Neural progenitor cell (in vitro differentiated cells): Measurements from ENCODE around the gene PRKCA. TPM values are rescaled to one million over a fixed set of nuclear protein-coding genes. Genes with fewer than 3 reads are reported as not detected.

Experiments used
- DNase-seq: peaks from one replicate; pipeline ENCODE4 v3.0.0-alpha.2; 2016; ENCODE audit warnings: low spot score
- H2AFZ ChIP-seq: fragments of 200-600 bp; sonication (generic); replicated peaks from 2 replicates; pipeline ENCODE4 v1.6.1; 2016; ENCODE audit warnings: antibody characterized with exemption
- H3F3A ChIP-seq: fragments of 200-600 bp; sonication (generic); 2 replicates; pipeline ENCODE4 v1.6.1; 2016; ENCODE audit warnings: antibody characterized with exemption, low read depth
- H3K27ac ChIP-seq: fragments of 200-600 bp; sonication (generic); 2 replicates; pipeline ENCODE4 v1.5.1; 2016; ENCODE audit warnings: mild to moderate bottlenecking
- H3K27me3 ChIP-seq: fragments of 200-600 bp; sonication (generic); 2 replicates; pipeline ENCODE4 v1.6.1; 2016; ENCODE audit warnings: mild to moderate bottlenecking, moderate library complexity
- H3K36me3 ChIP-seq: fragments of 200-600 bp; sonication (generic); 2 replicates; pipeline ENCODE4 v1.5.1; 2016
- H3K4me1 ChIP-seq: fragments of 200-600 bp; sonication (generic); 2 replicates; pipeline ENCODE4 v1.6.1; 2016; ENCODE audit warnings: mixed run types
- H3K4me2 ChIP-seq: fragments of 200-600 bp; sonication (generic); 2 replicates; pipeline ENCODE4 v1.6.1; 2016
- H3K4me3 ChIP-seq: fragments of 200-600 bp; sonication (generic); 2 replicates; pipeline ENCODE4 v1.5.1; 2016
- H3K79me2 ChIP-seq: fragments of 200-600 bp; sonication (generic); 2 replicates; pipeline ENCODE4 v1.6.1; 2016; ENCODE audit warnings: low read depth
- H3K9ac ChIP-seq: fragments of 200-600 bp; sonication (generic); 2 replicates; pipeline ENCODE4 v1.6.1; 2016
- H3K9me3 ChIP-seq: fragments of 200-600 bp; sonication (generic); 2 replicates; pipeline ENCODE4 v1.5.1; 2016; ENCODE audit warnings: low read depth
- H4K20me1 ChIP-seq: fragments of 200-600 bp; sonication (generic); 2 replicates; pipeline ENCODE4 v1.6.1; 2016; ENCODE audit warnings: low read depth
- H3K27ac Mint-ChIP-seq: 3 replicates; pipeline ENCODE4 v1.8.0; 2021; ENCODE audit warnings: mixed read lengths
- H3K27me3 Mint-ChIP-seq: 2 replicates; pipeline ENCODE4 v1.8.0; 2022; ENCODE audit warnings: low read depth, mild to moderate bottlenecking, inconsistent platforms, moderate library complexity, mixed read lengths; ENCODE audit not compliant: insufficient read depth
- H3K36me3 Mint-ChIP-seq: 3 replicates; pipeline ENCODE4 v1.8.0; 2021; ENCODE audit warnings: mixed read lengths
- H3K4me1 Mint-ChIP-seq: 3 replicates; pipeline ENCODE4 v1.8.0; 2021; ENCODE audit warnings: mixed read lengths
- H3K4me3 Mint-ChIP-seq: 3 replicates; pipeline ENCODE4 v1.8.0; 2021; ENCODE audit warnings: mild to moderate bottlenecking, moderate library complexity, mixed read lengths
- H3K9me3 Mint-ChIP-seq: 3 replicates; pipeline ENCODE4 v1.8.0; 2020; ENCODE audit warnings: mixed read lengths
- CTCF ChIP-seq: fragments of 200-600 bp; sonication (generic); IDR thresholded peaks from 2 replicates; pipeline ENCODE4 v1.5.1; 2017; ENCODE audit warnings: antibody characterized with exemption, mild to moderate bottlenecking
- EZH2 ChIP-seq: fragments of 200-600 bp; sonication (generic); IDR thresholded peaks from 2 replicates; pipeline ENCODE4 v1.6.1; 2017; ENCODE audit warnings: antibody characterized with exemption, mild to moderate bottlenecking, moderate library complexity
- EZH2phosphoT487 ChIP-seq: fragments of 200-600 bp; sonication (generic); IDR thresholded peaks from 2 replicates; pipeline ENCODE4 v1.6.1; 2017; ENCODE audit warnings: antibody characterized with exemption
- total RNA-seq: library from RNA; depleted of rRNA; stranded (reverse); fragments of >200 nt; gene quantifications from 2 replicates; pipeline ENCODE4 v1.2.3, GENCODE V29; 2015; ENCODE audit warnings: low replicate concordance

Gene PRKCA
- total RNA-seq, 1 donor from 2014 or later: 2.1 TPM

- Mint-ChIP-seq H3K4me1 (peaks cover 12% of the 10 kb centered on the region), H3K9me3 (peaks cover 7% of the 10 kb centered on the region), H3K4me3 (no peak overlapping the region), H3K27me3 (peaks cover 2% of the 10 kb centered on the region), H3K27ac (no peak overlapping the region), H3K36me3 (peaks cover 5% of the 10 kb centered on the region)
- no peaks in the 10 kb centered on the region for H3K9me3 ChIP-seq
- no peaks in the 10 kb centered on the region for H3K27me3 ChIP-seq
- no peaks in the 10 kb centered on the region for H3K4me1 ChIP-seq
- H4K20me1 ChIP-seq: no peaks in the 10 kb centered on the region
- no peak overlapping the region for H3K9ac ChIP-seq
- H3K79me2 ChIP-seq: no peaks in the 10 kb centered on the region
- H2AFZ ChIP-seq: no peak overlapping the region
- TF ChIP-seq EZH2phosphoT487 (no peak), EZH2 (no peak), CTCF (no peak)
- H3K4me2 ChIP-seq: no peak overlapping the region
- no peaks in the 10 kb centered on the region for H3K36me3 ChIP-seq
- H3F3A ChIP-seq: no peaks in the 10 kb centered on the region
- no peak overlapping the region for H3K27ac ChIP-seq
- no peak for DNase-seq
- H3K4me3 ChIP-seq: no peak overlapping the region
Measured at GRCh38 chr17:66459811-66460270, 157.4 kb downstream of the PRKCA start.

GRCh38 chr17:66460558-66460957 is 158.1 kb downstream of the PRKCA start:
- H3K9ac ChIP-seq: no peak overlapping the region
- H3K9me3 Mint-ChIP-seq: peaks cover 7% of the 10 kb centered on the region

DNA sequence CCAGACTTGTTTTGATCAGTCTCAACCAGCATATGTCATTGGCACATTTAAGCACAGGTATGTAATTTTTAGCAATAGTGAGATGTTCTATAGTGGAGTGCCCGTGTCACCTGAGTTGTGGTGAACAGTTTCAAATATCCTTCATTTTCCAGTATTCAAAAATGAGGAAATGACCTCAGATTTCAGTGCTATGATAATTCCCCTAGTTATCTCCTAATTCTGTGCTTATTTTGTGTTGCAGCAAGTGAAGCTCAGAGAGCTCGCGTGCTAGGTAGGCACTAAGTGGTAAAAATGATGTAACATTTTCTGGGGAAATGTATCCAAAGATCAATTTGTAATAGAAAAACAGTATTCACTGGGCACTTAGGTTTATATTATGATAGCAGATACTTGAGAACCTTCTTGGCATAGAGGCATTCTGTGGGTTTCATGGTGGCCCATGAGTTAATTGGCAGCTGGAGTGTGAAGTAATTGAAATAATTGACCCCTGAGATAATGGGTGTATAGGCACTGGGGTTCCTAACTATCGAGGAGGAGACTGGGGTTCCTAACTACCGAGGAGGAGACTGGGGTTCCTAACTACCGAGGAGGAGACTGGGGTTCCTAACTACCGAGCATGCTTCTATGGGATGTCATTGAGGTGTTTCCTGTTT is 159.1 kb downstream of the PRKCA start:
- H3K27ac ChIP-seq: no peak overlapping the region
- H3K27me3 ChIP-seq: no peaks in the 10 kb centered on the region
- Mint-ChIP-seq H3K9me3 (peaks cover 7% of the 10 kb centered on the region), H3K4me1 (peaks cover 22% of the 10 kb centered on the region), H3K36me3 (peaks cover 3% of the 10 kb centered on the region), H3K27ac (no peak overlapping the region), H3K4me3 (no peak overlapping the region), H3K27me3 (peaks cover under 1% of the 10 kb centered on the region)
- H3K9ac ChIP-seq: no peak overlapping the region
- no peaks in the 10 kb centered on the region for H4K20me1 ChIP-seq
- H3K36me3 ChIP-seq: no peaks in the 10 kb centered on the region
- TF ChIP-seq EZH2phosphoT487 (no peak), EZH2 (no peak), CTCF (no peak)
- H3K4me3 ChIP-seq: no peak overlapping the region
- H3K4me1 ChIP-seq: no peaks in the 10 kb centered on the region
- no peaks in the 10 kb centered on the region for H3K9me3 ChIP-seq
- no peak for DNase-seq
- H2AFZ ChIP-seq: no peak overlapping the region
- H3K79me2 ChIP-seq: no peaks in the 10 kb centered on the region
- H3K4me2 ChIP-seq: no peak overlapping the region
- no peaks in the 10 kb centered on the region for H3F3A ChIP-seq

More at GRCh38 chr17:66460558-66460957, 158.1 kb downstream of the PRKCA start:
- Histone ChIP-seq H3K4me3 (no peak overlapping the region), H3K79me2 (no peaks in the 10 kb centered on the region), H3K27ac (no peak overlapping the region), H4K20me1 (no peaks in the 10 kb centered on the region), H3F3A (no peaks in the 10 kb centered on the region), H3K4me2 (no peak overlapping the region), H3K9me3 (no peaks in the 10 kb centered on the region), H2AFZ (no peak overlapping the region), H3K27me3 (no peaks in the 10 kb centered on the region), H3K4me1 (no peaks in the 10 kb centered on the region), H3K36me3 (no peaks in the 10 kb centered on the region)
- Mint-ChIP-seq H3K27me3 (peaks cover 2% of the 10 kb centered on the region), H3K4me3 (no peak overlapping the region), H3K27ac (no peak overlapping the region), H3K4me1 (peaks cover 14% of the 10 kb centered on the region), H3K36me3 (peaks cover 5% of the 10 kb centered on the region)
- TF ChIP-seq CTCF (no peak), EZH2phosphoT487 (no peak), EZH2 (no peak)
- no peak for DNase-seq
